GM21390 (cell line): Measurements from ENCODE around the gene HOXC12.

ENCODE experiments used
- ATAC-seq: cut with Tn5 transposase; IDR thresholded peaks from one replicate; pipeline ENCODE4 v1.9.1; 2021; ENCODE audit not compliant: unreplicated experiment

HOXC12 gene

DNA sequence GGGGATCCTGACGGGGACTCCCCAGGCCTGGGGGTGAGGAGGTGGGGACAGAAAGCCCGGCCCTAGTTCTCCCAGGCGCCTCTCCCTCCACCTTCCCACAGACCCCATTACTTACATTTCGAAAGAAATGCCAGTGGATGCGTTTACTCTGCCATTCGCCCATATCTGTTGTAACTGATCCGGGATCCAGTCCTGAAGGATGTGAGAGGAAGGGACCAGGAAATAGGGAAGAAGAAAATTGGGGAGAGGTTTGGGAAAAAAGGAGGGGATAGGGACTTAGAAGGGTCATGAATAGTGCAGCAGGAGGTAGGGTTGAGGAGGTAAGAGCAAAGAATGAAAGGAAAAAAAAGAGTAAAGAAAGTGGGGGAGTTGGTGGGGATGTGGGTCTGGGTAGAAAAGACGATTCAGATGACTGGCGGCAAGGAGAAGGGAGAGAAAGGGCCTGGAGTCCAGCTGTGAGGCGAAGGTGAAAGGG, 1.1 kb downstream of the HOXC12 start:
- no peak for ATAC-seq

DNA sequence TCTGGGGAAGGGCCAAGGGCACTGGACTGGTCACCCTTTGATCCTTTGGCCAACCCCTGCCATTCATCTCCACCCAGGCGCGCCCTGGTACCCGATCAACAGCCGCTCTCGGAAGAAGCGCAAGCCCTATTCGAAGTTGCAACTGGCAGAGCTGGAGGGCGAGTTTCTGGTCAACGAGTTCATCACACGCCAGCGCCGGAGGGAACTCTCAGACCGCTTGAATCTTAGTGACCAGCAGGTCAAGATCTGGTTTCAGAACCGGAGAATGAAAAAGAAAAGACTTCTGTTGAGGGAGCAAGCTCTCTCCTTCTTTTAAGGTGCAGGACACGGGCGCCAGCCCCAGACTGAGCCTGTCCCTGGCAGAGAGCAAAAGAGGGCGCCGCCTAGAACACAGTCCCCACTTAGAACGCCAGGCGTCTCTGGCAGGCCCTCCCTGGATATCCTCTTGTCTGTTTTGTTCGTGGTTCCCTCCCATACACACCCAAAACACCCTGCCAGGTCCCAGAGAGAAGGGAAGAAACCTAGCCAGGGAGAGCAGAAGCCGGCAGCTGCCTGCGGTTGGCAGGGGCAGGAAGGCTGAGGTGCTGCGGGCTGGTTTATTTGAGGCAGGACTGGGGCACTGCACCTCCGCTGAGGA, 1.7 kb downstream of the HOXC12 start:
- no peak for ATAC-seq

DNA sequence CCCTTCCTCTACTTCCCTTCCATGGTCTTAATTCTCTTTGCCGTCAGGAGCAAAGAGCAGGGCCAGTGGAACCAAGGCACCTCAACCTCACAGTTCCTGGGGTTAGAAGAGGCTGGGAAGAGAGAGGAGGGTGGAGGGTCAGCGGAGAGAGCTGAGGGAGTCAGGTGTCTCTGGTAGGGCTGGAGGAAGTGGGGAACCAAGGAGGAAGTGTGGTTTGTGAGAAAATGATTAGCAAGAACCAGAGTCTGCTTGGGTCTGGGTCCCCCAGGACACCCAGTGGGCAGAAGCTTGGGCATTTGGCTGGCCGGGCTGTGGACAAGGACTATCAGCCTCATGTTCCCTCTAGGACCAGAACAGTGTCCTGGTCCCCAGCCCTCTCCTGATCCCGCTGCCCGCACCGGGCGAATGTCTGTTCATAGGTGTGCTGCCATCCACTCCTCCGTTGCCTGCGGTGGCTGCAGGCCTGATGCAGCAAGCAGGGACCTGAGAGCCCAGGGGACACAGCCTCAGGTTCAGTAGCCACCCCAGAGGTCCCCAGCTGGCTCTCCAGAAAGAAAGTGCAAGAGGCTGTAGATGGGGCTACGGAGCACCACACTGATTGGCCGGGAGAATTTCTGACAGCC, 2.3 kb downstream of the HOXC12 start:
- ATAC-seq = no peak

DNA sequence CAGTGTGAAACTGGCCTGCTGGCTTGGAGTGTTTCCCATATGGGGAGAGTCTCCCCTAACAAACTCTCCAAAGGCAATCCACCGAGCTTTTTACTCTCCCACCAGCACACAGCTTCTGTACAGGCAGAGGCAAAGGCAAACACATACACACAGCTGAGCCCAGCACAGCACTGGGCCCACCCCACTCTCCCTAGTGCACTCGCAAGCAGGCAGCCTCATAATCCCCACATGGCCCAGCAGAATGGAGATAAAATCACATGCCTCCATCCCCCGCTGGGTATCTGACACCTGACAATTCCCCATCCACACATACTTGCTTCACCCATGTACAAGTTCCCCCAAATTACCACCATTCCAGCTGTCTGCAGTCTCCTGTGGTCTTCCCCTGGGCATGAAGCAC, 3.4 kb downstream of the HOXC12 start:
- ATAC-seq = no peak

DNA sequence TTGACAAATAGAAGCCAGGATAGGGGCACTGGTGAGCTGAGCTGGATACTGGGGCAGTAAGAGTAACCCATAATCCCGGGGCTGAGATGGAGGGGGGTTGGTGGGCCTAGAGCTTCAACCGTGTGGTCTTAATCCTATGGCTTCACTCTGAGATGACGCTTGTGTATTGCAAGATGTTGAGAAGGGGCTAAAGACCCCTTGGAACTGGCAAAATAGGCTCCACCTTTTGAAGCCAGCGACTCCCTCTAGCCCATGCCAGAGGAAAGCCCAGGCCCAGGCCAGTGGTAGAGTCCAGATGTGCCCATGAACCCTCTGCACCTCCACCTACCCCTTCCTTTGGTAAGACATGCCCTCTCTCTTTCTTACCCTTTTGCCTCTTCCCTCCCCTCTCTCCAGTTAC, 4.6 kb downstream of the HOXC12 start:
- ATAC-seq = no peak

DNA sequence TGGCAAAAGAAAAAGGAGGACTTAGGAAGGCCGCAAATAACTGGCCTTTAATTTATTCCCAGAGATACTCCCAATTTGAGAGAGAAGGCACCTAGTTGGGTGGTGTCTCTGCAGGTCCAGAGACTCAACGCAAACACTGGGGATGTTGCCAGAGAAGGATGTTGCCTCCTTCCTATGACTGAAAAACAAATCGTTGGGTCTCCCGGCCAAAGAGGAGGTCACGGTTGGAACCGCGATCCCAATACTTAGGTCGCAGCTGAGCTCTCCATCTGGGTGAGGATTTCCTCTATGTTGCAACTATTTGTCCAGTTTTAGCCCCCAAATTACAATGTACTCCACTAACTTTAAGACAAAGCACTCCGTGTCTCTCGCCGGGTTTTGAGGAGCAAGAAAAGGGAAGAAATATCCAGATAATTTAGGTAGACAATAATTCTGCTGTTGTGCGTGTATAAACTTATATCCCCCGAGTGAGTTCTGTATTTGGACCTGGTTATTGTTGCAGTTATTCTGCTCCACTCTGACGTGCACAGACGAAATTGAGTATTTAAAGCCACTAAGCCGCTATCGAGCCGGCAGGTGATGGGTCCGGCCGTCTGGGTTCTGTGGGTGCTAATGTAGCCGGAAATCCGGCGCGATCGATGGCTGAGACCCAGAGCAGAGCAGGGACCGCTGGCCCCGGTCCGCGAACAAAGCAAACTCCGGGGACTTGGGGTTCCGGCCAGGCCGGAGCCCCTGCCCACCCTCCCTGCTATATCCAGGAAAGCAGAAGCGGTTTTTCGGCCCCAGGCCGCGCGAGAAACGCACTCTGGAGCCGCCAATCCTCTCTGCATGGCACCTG, 5.7 kb downstream of the HOXC12 start:
- no peak for ATAC-seq

DNA sequence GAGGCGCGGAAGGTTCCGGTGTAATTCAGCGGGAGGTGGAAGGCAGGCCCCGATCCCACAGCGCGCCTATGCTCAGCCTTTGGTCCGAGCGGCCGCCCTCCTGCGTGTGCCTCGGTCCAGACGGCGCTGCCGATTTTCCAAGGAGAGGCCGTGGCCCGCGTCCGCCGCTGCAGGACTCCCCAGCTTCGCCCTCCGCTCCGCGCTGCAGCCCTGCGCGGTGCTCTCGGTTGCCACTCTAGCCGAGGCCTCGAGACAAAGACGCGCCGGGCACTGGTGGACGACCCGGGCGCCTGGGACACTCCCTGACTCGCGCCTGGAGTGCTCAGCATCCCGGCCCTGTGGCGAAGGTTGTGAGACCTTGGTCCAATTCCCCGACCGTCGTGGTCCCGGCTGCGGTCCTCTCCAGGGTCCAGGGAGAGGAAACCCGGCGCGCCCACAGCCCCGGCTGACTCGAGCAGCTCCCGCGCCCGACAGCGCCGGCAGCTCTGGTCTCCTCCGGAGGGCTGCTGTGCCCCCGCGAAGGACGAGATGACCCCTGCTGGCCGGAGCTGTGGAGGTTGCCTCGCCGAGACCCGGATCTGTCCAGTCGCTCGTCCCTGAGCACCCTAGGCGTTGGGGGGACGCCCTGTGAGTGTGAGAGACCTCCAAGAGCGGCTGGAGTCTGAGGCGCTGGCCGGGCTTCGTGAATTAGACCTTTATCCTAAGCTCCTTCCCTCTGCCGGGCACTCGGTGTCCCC, 6.5 kb downstream of the HOXC12 start:
- no peak for ATAC-seq

DNA sequence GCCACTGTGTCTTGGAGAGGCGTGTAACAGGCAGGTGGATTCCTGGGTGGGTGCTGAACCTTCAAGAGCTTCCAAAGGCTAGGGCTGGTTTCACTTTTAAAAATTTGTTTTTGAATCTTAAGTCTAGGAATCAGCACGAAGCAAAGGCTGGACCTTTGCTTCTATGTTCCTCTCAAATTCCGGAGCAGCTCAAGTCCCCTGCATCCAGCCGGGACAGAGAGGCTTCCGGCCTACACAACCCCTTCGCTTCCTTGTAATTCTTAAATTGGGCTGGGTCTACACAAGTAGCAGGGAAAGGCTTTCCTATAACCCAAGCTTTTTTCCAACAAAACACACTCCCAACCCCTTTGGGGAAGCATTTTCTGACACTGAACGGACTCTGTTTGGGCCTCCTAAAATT, 8.3 kb downstream of the HOXC12 start:
- ATAC-seq = no peak

DNA sequence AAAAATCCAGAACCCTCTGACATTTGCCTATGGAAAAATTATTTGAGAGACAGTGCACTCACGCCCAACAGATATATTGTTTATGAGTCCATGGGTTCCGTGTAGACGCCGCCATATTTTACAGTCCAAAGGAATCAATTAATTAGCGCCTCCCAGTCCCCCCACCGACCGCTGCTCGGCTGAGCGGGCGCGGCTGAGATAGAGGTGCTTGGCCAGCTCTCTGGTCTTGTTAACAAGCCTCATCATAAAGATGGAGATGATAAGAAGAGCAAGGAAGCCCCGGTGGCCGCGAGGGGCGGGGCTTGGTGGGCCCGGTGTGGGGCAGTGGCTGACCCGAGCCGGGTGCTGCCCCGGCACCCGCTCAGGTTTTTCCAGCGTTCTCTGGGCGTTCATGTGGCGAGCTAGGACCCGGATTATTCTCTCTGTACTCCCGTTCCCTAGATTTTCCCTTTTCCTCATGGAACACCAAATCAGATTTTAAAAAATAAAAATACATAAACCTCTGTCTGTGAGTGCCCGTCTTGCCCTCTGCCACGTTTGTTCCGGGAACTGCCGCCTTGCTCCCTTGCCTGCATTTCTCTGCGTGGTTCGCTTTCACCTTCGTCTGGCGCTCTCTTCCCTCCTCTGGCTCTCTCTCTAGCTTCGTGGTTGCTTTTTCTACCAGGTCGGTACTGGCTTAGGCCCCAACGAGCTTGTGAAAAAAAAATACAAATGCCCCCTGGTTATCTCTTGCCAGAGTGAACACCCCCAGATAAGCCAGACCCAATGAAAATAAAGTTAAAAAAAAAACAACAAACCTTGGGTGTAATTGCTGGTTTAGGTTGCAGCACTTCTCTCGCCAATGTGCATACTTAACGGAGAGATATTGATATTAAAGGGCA, 9.0 kb downstream of the HOXC12 start:
- ATAC-seq = no peak

DNA sequence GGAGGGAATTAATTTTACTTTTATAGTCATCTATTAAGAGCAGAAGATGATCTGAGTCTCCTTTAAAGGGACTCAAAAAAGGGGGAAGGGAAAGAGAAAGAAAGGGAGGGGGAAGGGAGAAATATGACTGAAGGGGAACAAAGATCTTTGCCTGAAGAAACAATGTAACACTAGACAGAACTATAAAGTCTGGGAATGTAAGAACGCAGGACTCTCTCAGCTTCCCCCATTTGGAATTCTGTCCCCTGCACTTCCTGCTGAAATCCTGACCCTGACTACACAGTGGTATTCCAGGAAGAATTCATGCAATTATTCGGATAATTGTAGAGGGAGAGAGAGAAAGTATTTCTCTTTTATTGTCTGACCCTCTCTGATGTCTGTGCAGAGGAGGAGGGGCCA, 9.6 kb downstream of the HOXC12 start:
- no peak for ATAC-seq

DNA sequence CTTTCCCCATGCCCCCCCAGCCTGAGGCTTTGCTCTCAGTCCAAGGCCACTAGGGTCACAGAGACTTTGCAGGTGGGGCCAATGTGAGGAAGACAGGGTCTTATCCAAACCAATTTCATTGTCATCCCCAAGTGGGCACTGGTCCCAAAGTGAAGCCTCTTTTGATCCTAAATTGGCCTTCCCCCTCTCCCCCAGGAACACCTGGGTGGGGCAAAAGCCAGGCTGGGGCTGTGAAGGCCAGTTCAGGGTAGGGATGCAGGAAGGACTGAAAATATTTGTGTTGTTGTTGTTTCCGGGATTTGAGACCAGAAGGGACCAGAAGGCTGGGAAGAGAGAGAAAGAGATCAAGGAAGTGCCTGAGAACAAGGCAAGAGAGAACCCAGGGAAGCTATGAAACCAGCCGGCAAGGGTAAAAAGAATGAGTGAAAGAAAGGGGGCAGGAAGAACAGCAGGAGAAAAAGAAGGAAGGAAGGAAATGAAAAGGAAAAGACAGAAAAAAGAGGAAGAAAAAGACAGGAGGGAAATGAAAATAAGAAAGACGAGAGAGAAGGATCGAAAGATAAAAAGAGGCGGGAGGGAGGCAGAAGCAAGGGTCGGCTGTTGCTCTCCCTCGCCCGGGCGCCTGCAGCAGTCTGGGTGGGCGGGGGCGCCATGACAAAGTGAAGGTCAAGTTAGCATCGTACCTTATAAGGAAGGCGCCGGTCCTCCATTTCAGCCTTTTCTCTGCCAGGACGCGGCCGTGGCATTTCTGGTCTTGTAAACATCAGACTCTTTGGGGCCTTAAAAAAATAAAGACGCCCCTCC, 10.8 kb downstream of the HOXC12 start:
- ATAC-seq = no peak

DNA sequence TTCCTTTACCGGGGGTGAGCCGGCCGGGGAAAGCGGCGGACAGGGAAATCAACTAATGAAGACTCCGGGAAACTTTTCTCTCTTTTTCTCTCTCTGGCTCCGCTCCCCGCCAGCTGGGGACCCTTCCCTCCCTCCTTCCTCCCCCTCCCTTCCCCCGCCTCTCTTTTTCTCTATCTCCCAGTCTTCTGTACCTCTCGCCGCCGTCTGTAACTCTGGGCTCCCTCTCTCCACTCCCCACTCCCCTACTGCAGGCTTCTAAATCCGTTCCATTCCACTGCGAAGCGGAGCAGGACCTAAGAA, 11.3 kb downstream of the HOXC12 start:
- no peak for ATAC-seq

DNA sequence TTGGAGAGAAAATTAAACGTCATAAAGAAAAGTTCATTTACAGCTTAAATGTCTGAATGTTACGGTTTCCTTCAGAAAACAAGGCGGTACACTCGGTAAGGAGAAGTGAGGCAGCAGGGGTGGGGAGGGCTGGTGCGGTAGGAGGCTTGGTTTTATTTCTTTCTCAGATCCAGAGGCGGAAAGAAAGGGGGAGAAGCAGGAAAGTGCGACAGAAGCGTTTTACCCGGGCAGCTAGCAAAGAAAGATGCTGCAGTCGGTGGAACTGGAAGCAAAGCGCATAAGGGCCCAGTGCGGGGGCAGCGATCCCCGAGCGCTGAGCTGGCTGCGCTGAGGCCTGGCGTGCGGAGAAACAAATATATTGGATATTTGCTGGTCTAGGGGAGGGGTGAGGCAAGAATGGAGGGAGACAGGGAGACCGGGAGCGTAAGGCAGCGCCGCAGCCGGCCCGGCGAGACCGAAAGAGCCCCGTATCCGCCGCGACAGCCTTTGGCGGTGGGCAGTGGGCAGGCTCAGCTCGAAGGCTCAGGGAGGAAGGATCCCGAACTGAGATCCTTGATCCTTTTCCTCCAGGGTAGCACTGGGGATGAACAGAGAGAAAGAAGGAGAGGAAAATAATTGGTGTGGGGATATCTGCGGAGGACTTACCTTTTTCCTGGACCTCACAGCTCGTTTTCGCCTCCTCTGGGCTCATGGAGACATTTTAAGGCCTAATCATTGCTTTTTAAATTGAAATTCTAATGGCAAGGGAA, 11.9 kb downstream of the HOXC12 start:
- ATAC-seq = no peak

DNA sequence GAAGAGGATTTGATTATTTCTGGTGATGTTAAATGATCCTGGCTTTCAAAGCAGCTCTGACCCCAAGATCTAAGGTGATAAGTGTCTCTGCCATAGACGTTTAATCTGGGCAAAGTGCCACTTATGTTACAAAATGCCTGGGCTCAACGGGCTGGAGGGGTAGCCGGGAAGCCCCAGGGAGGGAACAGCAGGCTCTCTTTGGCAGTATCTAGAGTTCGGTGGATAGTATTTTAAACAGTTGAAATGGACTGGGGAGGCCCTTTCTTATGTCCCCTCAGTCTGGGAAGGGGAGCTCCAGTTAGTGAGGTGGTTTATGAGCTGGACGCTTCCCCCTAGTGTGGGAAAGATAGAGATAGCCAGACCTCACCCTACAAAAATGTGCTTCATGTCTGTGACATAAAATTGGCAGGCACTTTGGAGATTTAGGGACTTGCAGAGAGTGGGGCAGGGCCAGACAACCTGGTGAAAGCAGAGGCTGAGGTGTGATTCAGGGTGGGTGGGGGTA, 12.8 kb downstream of the HOXC12 start:
- ATAC-seq = no peak

DNA sequence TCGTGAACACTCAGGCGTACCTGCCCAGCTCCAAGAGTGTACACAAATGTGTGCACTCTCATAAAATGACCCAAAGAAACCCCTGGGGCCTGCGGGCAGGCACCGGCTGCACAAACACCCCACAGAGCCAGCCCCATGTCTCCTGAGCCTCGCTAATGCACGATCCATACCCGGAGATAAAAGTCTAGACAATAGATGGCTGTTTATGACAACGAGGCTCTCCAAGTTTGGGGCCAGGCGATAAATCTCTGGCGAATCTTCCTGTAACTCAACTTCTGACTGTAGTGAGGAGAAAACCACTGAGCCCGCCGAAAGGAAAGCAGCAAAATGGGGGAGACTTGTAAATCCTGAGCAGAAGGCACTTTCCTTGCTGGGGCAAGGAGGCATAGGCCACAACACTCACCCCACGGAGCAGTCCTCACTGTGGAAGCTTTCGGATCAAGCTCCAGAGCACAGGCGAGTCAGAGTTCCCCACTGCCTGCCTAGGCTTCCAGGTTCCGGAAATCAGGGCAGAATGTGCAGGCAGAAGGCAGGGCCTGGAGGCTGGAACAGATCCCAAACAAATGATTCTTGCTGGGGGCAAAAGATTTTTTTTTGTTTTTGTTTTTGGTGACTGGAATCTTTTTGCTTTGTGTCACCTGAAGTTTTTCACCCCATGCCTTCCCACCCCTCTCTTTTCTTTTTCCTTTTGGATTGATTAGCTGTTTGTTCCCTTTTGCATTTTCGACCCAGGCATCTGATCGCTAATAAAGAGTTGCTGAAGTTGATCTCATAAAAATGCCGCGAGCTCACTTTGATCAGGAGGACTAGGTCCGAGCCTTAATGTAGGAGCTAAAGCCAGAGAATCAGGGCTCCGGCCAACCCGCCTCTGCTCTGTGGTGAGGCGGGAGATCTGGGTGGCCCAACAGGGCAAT, 13.8 kb downstream of the HOXC12 start:
- ATAC-seq = no peak

DNA sequence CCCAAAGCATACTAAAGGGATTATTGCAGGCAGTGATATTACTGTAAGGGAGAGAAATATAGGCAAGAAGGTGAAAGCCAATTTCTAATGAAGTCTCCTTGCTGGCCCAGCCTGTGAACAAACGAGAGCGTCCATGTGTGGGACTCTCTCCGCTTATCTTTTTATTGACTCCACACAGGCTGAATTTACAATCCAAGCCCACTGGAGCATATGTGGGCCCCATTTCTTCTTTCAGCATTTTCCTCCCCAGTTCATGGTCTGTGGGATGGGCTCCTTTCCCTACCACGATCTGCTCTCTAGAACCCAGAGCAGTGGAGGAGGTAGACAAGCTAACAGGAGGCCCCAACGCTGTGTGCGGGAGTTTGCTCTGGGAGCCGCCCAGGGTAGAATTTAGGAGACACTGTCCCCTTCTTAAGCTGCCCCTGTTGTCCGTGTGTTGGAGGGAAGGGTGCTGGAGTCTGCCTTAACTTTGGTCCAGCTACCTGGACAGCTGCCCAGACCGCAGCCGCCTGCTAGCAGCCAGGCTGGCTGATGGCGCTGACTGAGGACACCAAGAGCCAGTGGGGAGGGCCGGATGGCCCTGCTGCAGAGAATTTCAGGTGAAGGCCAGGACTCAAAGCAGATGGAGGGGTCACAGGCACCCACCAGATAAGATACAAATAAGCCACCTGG, 15.0 kb downstream of the HOXC12 start:
- ATAC-seq = no peak

DNA sequence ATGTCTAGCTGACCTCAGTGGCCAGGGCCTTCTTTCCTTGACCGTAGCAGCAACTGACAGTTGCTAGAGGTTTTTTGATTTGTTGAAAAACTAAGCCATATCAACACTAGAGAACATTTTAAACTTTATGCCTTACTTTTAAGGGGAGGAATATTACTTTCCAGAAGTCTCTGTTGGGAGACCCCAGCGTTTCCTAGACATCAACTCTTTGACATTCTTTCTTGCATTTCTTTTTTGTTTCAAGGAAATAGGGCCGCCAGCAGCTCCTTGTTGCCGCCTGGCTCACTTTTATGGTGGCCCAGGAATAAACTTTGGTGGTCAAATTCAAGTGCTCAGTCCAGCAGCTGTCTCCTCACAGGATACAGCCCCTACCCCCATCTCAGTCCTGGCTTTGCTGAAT, 15.7 kb downstream of the HOXC12 start:
- ATAC-seq = no peak
